Omental fat pad (tissue), 4 donors: ENCODE results near the gene RNF144A. TPM values are rescaled to one million over a fixed set of nuclear protein-coding genes. Genes with fewer than 3 reads are reported as not detected.

Experiments used
- ATAC-seq: fragments of 150-250 bp; one replicate; pipeline ENCODE4 v1.9.1; 2016; ENCODE audit warnings: mild to moderate bottlenecking, moderate library complexity; ENCODE audit not compliant: low FRiP score
- DNase-seq: peaks from one replicate; pipeline ENCODE4 v3.0.0-alpha.2; 2019; ENCODE audit warnings: low spot score
- total RNA-seq, 4 donors: library from RNA; depleted of rRNA; stranded (reverse); fragments of >200 nt; gene quantifications; one replicate each; pipeline ENCODE4 v1.1.0, GENCODE V29; 2016
- TF ChIP-seq, protein P1 (sequence below), 3 donors: fragments of 450-650 bp; IDR thresholded peaks; one replicate each; pipeline ENCODE4 v1.5.1; 2016 to 2017; ENCODE audit warnings: antibody characterized with exemption in 3 of 3, mild to moderate bottlenecking in 3 of 3, moderate library complexity in 2 of 3

The RNF144A gene
- total RNA-seq, 4 donors from 2014 or later: 12.6 to 39.9 (median 16.3) TPM

DNA sequence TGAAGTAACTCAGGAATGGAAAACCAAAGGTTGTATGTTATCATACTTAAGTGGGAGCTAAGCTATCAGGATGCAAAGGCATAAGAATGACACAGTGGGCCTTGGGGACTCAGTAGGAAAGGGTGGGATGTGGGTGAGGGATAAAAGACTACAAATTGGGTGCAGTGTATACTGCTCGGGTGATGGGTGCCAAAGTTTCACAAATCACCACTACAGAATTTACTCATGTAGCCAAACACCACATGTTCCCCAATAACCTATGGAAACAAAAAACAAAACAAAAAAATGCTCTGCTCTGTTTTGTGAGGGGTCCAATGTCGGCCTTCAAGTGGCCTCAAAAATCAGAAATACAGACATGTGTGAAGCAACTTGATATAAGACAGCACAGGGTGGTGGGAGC lies 8.9 kb upstream of the RNF144A start:
- TF ChIP-seq, protein P1, sequence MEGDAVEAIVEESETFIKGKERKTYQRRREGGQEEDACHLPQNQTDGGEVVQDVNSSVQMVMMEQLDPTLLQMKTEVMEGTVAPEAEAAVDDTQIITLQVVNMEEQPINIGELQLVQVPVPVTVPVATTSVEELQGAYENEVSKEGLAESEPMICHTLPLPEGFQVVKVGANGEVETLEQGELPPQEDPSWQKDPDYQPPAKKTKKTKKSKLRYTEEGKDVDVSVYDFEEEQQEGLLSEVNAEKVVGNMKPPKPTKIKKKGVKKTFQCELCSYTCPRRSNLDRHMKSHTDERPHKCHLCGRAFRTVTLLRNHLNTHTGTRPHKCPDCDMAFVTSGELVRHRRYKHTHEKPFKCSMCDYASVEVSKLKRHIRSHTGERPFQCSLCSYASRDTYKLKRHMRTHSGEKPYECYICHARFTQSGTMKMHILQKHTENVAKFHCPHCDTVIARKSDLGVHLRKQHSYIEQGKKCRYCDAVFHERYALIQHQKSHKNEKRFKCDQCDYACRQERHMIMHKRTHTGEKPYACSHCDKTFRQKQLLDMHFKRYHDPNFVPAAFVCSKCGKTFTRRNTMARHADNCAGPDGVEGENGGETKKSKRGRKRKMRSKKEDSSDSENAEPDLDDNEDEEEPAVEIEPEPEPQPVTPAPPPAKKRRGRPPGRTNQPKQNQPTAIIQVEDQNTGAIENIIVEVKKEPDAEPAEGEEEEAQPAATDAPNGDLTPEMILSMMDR (IDR thresholded peaks at IDR 0.05): no peak
- DNase-seq (no peak), ATAC-seq (no peak)

DNA sequence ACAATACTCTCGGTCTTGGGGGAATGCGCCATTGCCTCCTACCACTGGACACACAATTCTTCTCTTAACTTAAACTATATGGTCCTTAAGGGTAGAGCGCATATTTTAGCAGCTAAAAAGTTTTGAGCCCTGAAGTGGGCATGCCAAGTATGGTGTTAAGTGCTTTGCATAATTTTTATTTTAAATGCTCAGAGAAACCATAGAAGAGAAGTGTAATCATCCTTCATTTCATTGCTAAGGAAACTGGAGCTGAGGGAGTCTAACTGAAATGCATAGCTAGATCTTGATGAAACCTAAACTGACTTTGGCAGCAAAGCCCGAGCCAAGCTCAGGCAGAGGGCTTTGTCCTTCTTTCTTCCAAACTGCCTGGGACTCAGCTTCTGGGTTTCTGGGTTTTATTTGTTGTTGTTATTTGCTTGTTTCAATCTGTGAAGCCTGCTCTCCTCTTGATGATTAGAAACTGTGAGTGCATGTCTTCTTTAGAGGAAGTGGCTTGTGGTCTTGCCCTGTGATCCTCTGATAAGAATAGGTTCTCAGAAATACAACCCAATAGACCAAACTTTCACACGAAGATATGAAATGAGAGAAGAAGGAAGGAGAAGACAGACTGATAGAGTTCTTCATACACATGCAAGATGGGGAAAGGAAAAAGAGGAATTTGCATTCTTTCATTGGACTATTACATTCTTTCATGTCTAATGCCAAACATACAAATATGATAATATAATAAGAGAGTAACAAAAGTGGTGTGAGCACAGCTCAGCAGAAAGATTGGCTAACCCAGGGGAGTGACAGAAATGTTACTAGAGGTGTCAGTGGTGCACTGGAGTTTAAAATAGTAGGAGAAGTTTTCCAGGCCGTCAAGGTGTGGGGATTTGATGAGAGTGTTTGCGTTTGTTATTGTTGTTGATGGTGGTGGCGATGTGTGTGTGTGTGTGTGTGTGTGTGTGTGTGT lies 7.5 kb upstream of the RNF144A start:
- ATAC-seq (no peak), DNase-seq (no peak)
- TF ChIP-seq, protein P1 (IDR thresholded peaks at IDR 0.05): no peak

DNA sequence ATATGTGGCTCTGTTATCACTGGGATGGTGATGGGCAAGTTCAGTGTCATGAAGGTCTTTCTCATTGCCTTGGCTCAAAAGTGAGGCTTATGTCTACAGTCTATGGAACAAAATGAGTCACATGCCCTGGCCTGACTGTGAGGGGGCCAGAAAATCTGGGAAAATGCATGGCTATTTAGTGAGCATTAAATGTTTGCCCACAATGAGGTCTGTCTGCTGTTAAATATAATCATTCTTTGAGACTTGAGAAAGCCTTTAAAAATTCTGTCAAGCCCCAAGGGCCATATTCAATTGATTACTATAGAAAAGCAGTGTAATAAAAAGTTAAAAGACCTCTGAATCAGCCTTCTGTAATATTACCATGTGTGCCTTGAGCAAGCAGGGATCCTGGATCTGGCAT lies 5.5 kb upstream of the RNF144A start:
- no peak for DNase-seq
- no peak for ATAC-seq
- TF ChIP-seq, protein P1 (IDR thresholded peaks at IDR 0.05): no peak

DNA sequence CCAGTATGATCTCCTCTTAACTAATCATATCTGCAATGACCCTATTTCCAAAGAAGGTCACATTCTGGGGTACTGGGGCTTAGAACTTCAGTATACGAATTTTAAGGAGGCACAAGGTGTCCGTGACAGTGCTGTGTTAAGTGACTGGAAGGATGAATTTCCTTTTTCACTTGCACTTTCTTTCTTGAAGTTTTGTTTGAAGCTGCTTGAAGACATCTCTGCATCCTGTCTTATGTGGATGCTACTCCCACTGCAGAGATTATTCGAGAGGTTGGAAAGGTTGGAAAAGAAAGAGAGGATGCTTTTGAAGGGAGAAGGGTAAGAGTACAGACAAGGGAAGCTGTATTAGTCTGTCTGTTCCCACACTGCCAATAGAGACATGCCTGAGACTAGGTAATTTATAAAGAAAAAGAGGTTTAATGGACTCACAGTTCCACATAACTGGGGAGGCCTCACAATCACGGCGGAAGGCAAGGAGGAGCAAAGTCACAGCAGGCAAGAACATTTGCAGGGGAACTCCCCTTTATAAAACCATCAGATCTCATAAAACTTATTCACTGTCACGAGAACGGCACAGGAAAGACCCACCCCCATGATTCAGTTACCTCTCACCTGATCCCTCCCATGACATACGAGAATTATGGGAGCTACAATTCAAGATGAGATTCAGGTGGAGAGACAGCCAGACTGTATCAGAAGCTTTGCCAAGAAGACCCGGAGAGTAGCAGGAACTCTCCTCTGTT lies 3.6 kb upstream of the RNF144A start:
- DNase-seq (no peak), ATAC-seq (no peak)
- TF ChIP-seq, protein P1 (IDR thresholded peaks at IDR 0.05): no peak

DNA sequence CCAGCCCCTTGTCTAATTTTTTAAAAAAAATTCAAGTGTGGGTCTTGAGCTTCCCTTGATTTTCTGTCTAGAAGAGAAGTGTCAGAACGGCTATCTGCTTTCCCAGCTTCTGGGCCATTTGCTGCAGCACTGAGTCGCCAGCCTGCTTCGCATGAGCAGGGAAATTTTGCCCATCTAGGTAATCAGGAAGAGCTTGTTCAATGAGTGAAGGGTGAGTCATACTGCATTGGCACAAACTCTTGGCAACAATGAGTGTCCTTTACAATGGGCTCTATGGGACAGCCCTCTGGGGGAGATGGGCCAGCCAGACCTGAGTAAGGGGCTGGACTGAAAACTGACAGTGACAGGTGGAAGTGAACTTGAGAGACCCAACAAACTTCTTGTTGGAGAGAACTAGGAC lies 2.4 kb upstream of the RNF144A start:
- TF ChIP-seq, protein P1 (IDR thresholded peaks at IDR 0.05): no peak
- ATAC-seq (no peak), DNase-seq (no peak)

DNA sequence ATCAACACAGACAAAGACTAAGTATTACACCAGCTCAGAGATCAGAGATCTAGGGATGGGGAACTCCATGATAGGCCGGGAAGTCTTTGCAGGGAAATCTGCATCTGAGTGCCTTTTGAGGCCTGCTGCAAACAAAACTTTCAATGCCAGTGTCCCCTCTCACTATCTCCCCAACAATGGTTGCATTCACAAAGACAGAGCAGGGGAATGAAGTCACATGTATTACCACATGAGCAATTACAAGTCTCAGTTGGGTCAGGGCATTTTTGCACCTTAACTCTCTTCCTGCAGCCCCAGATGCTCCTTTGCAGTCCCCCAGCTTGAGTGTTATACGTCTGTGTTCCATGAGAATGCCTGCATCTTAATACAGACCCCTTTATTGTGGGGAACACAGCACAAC lies 1.8 kb upstream of the RNF144A start:
- TF ChIP-seq, protein P1 (IDR thresholded peaks at IDR 0.05): no peak

More for the DNA sequence above, 1.8 kb upstream of the RNF144A start:
- ATAC-seq (no peak), DNase-seq (no peak)
